GM18508 (cell line): Measurements from ENCODE around the gene VPS54.
"Not testable (repeated sequence)": the region's sequence is repeated elsewhere in the genome, so short reads cannot be mapped to it uniquely, and the experiment has no call there.

ENCODE experiments used
- ATAC-seq: cut with Tn5 transposase; IDR thresholded peaks from one replicate; pipeline ENCODE4 v1.9.1; 2021; ENCODE audit warnings: moderate number of reproducible peaks; ENCODE audit not compliant: insufficient read depth, unreplicated experiment

VPS54 gene

DNA sequence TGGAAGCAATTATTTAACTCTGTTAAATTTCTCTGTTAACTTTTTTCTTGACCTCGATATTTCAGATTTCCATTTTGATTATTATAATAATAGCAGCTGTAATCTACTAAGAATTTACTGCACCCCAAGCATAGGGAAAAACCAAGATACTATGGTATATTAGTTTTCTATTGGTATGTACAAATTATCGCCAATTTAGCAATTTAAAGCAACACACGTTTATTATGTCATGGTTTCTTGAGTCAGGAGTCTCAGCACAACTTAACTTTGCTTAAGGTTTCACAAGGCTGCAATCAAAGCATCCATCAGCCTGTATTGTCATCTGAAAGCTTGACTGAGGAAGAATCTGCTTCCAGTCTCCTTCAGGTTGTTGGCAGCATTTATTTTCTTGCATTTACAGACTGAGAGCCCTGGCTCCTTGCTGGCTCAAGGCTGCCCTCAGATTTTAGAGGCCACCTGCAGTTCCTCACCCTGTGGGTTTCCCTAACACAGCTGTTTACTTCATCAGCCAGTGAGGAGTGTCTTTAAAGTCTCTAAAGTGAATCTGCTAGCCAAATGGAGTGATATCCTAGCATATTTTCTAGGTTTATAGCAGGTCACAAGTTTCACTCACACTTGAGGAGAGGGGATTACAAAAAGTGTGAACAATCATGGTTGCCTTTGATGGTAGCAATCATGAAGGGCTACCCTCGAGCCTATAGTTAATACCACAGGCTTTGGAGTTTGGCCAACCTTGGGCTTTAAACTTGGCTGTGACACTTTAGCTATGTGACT, 4.4 kb upstream of the VPS54 start:
- ATAC-seq = no peak

GRCh38 chr2:64021578-64021977, 2.4 kb upstream of the VPS54 start:
- ATAC-seq = no peak

- no peak for ATAC-seq
Observed at GRCh38 chr2:64019975-64020528, 824 bp upstream of the VPS54 start.

DNA sequence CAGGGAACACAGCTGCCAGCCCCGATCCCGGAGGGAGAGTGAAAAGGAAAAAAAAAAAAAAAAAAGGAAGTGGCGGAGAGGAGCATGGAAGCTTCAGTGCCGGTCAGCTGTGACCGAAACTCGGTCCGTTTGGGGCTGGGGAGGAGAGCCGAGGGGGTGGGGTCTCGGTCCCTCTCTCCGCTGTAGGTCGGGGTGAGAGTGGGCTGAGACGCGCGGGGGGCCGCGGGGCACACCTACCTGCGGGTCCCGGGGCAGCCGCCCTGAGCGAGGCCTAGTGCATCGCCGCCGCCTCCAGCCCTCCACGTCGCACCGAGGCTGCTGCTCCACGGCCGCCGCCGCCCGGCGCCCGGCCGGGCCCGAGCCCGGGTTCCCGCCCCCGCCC, 536 bp downstream of the VPS54 start:
- no peak for ATAC-seq

DNA sequence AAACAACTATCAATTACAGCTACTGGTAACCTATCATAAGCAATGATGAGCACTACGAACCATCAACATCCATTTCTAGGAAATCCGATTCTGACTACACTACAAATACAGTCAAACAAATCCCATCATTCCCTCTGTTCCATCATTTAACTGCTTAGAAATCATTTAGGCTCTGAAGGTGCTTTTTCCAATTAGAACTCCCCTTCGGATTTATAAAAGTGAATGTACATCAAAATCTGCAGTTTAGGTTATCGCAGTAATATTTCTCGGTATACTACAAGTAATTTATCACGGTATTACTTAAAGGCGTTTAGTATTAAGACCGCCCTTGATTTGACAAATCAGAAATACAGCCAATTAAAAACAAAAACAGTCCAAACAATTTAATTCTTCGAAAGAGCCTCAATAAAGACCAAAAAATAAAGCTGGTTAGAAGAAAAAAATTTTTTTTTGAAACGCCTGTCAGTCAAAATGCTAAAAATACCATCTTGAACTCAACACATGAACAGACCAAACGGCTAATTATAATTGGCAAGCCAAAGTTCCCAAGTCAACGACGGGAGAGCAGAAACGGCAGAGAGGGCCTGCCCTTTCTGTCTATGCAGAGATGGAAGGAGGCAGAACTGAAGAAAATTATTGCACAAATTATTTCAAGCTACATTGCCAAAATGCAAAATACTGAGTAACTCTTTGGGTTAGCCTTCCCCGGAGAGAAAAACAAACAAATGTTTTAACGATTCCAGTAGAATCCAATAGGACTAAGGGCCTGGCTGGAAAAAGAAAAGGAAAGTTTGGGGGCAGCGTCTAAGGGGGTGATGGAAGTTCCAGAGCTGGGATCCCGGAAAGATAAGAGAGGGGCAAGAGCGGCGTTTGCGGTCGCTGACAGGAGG, 1.2 kb downstream of the VPS54 start:
- no peak for ATAC-seq

GRCh38 chr2:64015898-64016297, 3.3 kb downstream of the VPS54 start:
- ATAC-seq = no peak

GRCh38 chr2:64015391-64015790, 3.8 kb downstream of the VPS54 start:
- ATAC-seq = no peak

DNA sequence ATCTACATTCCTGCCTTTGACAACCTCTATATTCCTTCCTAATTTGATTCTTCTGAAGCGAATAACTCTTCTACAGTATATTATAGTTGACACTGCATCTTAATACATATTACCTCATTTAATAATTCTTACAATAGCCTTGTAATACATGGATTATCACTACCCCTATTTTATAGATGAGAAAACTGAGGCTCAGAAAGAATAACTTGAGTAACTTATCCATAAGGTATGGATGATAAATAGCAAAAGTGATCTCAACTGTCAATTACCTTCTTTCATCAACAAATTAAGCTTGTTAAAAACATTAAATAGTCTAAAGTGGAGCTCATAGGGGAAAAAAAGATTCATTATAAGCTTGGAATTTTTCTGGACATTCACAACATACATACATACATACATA, 4.6 kb downstream of the VPS54 start:
- ATAC-seq = no peak

DNA sequence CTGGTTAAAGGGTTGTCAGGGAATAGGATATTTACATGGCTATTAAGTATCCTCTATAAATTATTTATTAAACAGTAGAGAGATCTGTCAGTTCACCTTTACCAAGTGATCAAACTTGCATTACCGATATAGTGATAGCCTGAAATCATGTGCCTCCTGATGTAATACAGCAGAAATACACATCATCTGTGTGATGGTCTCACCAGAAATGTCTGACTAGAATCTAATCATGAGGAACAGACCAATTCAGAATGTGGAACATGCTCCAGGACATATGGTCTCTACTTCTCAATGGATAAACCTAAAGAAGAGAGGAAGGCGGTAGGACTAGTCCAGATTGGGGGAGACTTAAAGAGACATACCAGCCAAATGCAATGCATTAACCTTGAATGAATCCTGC, 6.2 kb downstream of the VPS54 start:
- ATAC-seq = no peak

DNA sequence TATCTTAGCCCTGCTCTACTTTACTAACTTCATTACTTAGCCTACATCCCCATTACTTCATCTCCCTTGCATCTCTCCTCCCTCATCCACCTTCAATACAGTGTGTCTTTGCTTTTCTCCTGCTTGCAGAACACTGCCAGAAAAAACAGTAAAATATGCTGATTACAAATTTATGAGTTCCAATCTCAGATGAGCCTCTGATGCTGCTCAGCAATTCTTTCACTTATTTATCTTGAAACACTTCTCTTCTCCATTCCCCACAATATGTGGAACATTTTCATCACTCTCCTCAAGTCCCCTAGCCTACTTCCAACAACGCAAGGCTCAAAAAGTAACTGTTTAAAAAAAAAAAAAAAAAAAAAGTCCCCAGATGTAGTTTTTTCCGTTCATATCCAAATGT, 7.1 kb downstream of the VPS54 start:
- no peak for ATAC-seq

GRCh38 chr2:64008434-64009009, 10.7 kb downstream of the VPS54 start:
- ATAC-seq = no peak

DNA sequence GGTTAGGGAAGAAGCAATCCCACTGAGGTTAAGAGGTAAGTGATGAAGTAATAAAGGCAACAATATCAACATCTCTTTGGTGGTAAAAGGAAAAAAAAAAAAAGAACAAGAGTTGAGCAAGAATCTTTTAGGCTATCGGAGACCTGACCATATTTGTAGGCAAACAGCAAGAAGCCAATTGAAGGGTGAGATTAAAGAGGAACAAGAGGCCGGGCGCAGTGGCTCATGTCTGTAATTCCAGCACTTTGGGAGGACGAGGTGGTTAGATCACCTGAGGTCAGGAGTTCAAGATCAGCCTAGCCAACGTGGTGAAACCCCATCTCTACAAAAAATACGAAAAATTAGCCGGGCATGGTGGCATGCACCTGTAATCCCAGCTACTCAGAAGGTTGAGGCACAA, 11.3 kb downstream of the VPS54 start:
- ATAC-seq = no peak

DNA sequence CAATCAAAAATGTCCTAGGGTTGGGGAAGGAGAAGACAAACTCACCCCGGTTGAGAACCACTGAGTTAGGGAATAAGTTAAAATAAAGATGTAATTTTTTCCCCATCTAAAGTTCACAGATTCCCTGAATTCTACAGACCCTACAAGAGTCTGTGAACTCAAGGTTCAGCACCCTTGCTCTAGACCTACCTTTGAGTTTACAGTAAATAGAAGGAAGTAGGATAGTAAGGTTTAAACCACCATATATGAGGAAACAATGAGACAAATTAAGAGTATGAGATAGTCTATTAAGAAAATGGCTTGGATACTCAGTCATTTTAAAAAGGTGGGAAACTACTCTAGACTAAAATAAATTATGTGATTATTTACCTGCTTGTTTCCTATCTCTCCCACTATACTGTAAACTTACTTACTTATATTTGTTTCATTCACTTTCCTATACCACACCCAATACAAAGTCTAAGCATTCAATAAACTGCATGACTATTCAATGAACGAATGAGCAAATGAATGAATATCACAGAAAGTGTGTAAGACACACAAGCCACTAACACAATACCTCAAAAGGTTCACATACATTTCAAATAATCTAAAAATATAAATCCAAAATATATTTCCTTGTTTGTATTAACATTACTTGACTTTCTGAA, 13.4 kb downstream of the VPS54 start:
- ATAC-seq = no peak

DNA sequence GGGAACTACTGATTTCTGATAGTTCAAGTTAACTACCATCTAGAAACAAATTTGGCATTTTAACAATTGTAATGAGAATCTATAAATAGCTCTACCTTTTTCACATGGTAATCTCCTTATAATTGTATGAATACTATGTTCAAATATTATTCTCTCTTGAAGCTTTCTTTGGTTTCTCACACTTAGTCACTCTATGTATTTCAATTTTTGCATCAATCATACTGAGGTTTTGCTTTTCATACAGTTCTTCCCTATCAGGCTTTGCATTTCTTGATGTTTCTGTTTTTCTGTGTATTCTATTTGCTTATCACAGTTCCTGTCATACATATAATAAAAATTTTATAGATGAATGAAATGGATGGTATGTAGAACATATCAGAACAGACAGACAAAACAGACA, 16.0 kb downstream of the VPS54 start:
- no peak for ATAC-seq

DNA sequence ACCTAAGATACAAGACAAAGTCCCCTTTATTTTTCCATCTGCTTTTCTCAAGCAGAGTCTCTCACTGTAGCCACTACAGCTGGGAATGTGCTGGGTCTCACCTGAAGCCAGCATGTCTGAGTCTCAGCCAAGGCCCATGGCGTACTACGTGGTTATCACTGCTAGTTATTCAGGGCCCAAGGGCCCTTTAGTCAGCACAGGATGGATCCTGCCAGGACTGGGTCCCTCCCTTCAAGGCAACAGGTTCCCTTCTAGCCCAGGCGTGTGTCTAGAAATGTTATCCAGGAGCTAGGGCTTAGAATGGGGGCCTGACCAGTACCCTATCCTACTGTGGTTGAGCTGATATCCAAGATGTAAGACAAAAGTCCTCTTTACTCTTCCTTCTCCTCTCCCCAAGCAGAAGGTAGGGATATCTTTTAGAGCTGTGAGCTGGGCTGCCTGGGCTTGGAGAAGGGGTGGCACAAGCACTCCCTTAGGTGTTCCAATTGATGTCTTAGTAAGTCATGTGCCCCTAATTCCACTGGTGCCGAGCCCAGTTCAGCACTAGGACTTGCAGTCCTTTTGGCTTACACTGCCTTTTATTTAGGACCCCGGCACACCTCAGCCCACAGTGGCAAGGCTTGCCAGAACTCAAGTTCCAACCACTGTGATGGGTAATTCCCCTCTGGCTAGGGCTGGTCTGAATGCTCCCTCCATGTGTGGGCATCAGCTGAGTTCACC, 17.7 kb downstream of the VPS54 start:
- no peak for ATAC-seq

GRCh38 chr2:64000630-64001381, 18.4 kb downstream of the VPS54 start:
- no peak for ATAC-seq

- ATAC-seq = no peak
Observed at GRCh38 chr2:63999049-63999448, 20.2 kb downstream of the VPS54 start.

DNA sequence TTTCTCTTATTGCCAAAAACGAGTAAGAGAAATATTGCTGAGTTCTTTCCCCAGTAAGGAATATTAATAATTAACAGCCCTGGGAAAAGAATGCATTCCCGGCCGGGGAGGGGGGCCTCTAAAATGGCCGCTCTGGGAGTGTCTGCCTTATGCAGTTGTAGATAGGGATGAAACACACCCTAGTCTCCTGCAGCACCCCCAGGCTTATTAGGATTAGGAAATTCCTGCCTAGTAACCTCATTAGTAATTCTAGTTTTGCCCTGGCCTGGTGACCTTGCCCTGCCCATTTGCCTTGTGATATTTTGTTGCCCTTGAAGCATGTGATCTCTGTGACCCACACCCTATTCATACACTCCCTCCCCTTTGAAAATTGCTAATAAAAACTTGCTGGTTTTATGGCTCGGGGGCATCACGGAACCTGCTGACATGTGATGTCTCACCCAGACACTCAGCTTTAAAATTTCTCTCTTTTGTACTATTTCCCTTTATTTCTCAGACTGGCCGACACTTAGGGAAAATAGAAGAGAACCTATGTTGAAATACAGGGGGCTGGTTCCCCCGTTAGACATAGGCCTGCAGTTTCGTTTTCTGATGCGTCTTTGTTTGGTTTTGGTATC, 22.5 kb downstream of the VPS54 start:
- not testable (repeated sequence) for ATAC-seq
